HG02759 (cell line): ENCODE measurements around the gene CDON.

ENCODE experiments used
- ATAC-seq: cut with Tn5 transposase; IDR thresholded peaks from one replicate; pipeline ENCODE4 v1.9.1; 2021; ENCODE audit warnings: mild to moderate bottlenecking, moderate library complexity; ENCODE audit not compliant: unreplicated experiment

The CDON gene

GRCh38 chr11:125945011-125945796, 117.5 kb downstream of the CDON start:
- ATAC-seq: no peak

GRCh38 chr11:125944350-125945010, 118.2 kb downstream of the CDON start:
- ATAC-seq: no peak

- no peak for ATAC-seq
These were observed 118.9 kb downstream of the CDON start for GRCh38 chr11:125943661-125944349.

- no peak for ATAC-seq
These were observed 119.8 kb downstream of the CDON start for GRCh38 chr11:125942771-125943428.

GRCh38 chr11:125941619-125942611, 120.8 kb downstream of the CDON start:
- ATAC-seq: no peak

GRCh38 chr11:125941267-125941618, 121.4 kb downstream of the CDON start:
- ATAC-seq: no peak

GRCh38 chr11:125940145-125940544, 122.5 kb downstream of the CDON start:
- no peak for ATAC-seq

GRCh38 chr11:125939081-125939521, 123.6 kb downstream of the CDON start:
- ATAC-seq: no peak

- ATAC-seq: no peak
These were observed 124.2 kb downstream of the CDON start for GRCh38 chr11:125938418-125938817.

GRCh38 chr11:125935618-125936199, 127.0 kb downstream of the CDON start:
- ATAC-seq: no peak

- no peak for ATAC-seq
These were observed 127.6 kb downstream of the CDON start for GRCh38 chr11:125935056-125935455.

- no peak for ATAC-seq
These were observed 128.2 kb downstream of the CDON start for GRCh38 chr11:125934473-125934872.

- ATAC-seq: no peak
These were observed 129.4 kb downstream of the CDON start for GRCh38 chr11:125933030-125933813.

GRCh38 chr11:125932301-125932700, 130.4 kb downstream of the CDON start:
- ATAC-seq: no peak

GRCh38 chr11:125931668-125932067, 131.0 kb downstream of the CDON start:
- no peak for ATAC-seq

GRCh38 chr11:125931116-125931515, 131.6 kb downstream of the CDON start:
- no peak for ATAC-seq

- ATAC-seq: no peak
These were observed 132.6 kb downstream of the CDON start for GRCh38 chr11:125930076-125930450.

GRCh38 chr11:125929445-125930075, 133.1 kb downstream of the CDON start:
- ATAC-seq: no peak

- no peak for ATAC-seq
These were observed 136.0 kb downstream of the CDON start for GRCh38 chr11:125926682-125927081.
